Stimulated activated CD4-positive, alpha-beta T cell treated with anti-CD3 and anti-CD28 coated beads, TNF-alpha, amount 100 ng/mL, for 48 hours (primary cell): ENCODE results near the gene ARHGAP29.
"Not testable (repeated sequence)": the region's sequence is repeated elsewhere in the genome, so short reads cannot be mapped to it uniquely, and the experiment has no call there.

Experiments
- DNase-seq, 3 donors: peaks; one replicate each; pipeline ENCODE4 v3.0.0-alpha.2; 2020; ENCODE audit warnings: low read depth in 3 of 3

ARHGAP29 gene

DNA sequence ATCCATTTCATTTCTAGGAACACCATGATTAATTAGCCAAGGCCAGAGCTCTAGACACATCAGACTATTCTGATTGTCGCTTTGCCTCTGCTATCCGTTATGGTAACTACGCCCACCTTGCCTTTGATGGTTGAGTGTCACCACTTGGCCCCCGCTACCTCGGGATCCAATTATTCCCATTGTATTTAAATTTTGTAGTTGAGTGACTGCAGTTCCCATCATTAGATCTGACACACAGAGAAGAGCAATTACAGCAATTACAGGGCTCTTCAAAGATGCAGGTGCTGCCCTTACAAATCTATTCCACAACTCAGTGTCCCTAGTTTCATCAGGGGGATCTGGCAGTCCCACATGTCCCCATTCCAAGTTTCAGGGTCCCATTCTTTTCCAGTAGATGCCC is 71.5 kb downstream of the ARHGAP29 start:
- no peak for DNase-seq

DNA sequence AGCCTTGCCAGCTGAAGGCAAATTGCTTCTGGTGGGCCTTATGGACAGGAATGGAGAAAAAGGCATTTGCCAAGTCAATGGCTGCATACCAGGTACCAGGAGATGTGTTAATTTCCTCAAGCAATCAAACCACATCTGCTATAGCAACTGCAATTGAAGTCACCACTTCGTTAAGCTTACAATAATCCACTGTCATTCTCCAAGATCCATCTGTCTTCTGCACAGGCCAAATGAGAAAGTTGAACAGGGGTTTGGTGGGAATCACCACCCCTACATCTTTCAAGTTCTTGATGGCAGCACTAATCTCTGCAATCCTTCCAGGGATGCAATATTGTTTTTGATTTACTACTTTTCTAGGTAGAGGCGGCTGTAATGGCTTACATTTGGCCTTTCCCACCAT is 72.5 kb downstream of the ARHGAP29 start:
- not testable (repeated sequence) for DNase-seq

DNA sequence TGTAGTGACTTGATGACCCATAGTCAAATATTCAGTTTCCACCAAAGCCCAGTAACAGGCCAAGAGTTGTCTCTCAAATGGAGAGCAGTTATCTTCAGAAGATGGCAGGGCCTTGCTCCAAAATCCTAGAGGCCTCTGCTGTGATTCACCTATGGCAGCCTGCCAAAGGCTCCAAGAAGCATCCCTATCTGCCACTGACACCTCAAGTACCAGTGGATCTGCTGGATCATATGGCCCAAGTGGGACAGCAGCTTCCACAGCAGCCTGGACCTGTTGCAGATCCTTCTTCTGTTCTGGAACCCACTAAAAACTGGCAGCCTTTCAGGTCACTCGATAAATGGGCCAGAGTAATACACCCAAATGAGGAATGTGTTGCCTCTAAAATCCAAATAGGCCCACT is 73.3 kb downstream of the ARHGAP29 start:
- not testable (repeated sequence) for DNase-seq

DNA sequence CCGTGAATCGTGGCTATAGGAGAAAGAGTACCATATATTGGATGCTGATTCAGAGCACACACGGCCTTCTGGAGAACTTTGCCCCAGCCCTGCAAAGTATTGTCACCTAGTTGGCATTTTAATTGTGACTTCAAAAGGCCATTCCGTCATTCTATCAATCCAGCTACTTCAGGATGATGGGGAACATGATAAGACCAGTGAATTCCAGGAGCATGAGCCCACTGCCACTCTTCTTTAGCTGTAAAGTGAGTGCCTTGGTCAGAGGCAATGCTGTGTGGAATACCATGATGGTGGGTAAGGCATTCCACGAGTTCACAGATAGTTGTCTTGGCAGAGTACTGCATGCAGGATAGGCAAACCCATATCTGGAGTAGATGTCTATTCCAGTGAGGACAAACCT is 74.1 kb downstream of the ARHGAP29 start:
- DNase-seq, result not testable (repeated sequence)

DNA sequence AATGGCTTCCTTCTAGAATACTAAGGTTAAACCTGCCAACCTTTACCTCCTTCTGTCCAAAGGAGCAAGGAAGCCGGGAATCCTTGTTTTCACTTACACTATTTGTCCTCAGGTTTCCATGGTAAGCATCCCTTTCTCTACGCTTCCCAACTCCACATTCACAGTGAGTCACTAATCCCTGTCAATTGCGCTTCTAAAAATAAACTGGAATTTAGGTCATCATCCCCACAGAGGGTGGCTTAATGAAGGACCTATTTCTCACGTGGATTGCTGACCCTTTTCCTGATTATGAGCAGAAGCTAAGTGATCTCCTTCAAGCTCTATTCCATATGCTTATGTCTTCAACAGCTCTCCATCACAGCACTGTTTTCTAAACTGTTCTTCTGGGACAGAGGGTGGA is 76.6 kb downstream of the ARHGAP29 start:
- DNase-seq, result no peak

DNA sequence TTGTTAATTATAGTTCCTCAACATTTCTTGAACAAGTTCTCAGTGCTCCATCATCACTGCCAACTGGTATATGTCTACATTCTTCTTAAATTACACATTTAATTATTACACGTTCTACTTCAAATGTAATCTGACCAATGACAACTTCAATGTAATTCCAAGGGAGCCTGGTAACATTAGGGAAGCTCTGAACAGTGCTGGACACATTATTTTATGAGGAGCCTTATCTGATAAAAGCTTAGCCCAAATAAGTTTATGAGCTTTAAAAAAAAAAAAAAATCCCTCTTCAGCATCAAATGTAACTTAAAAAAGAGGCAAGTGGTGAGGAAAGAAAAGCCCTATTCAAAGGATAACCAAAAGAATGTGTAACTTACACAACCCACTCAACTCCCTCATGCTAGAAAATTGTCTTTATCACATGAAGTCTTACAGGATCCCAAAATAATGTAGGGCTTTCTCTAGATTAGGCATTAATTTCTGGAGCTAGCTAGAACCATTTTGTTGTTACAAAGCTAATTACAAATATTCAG is 81.2 kb downstream of the ARHGAP29 start:
- no peak for DNase-seq

DNA sequence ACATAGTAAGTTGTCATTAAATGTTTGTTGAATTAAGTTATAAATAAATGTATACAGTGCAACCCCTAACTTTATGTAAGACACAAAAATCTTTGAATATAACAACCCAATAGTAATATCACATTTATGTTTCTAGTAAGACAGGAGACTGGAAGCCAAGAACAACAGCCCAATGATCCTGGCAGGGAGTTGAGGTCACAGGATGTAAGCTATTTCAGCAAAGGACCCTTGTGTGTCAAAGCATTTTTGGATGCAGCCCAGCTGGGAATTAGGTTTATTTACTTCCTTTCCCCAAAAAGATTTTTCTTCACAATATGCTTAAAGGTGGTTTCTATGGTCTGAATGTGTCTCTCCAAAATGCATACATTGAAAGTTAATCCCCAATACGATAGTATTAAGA is 82.4 kb downstream of the ARHGAP29 start:
- DNase-seq, result no peak

DNA sequence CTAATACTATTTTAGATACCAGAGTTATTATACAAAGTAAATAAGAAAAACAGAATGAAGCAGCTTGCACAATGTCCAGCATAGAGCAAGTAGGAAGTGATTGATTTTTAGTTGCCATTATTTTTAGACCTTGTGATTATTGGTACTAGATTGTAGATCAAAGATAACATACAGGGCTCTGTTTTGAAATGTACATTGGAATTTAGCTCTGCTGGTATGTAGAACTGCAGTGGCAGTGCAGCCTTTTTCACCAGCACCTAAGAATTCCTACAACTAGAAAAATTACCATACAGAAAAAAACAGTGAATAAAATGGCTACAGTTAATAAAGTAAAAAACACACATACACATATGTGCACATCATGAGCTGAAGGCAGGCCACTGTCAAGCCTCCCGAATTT is 84.3 kb downstream of the ARHGAP29 start:
- no peak for DNase-seq

DNA sequence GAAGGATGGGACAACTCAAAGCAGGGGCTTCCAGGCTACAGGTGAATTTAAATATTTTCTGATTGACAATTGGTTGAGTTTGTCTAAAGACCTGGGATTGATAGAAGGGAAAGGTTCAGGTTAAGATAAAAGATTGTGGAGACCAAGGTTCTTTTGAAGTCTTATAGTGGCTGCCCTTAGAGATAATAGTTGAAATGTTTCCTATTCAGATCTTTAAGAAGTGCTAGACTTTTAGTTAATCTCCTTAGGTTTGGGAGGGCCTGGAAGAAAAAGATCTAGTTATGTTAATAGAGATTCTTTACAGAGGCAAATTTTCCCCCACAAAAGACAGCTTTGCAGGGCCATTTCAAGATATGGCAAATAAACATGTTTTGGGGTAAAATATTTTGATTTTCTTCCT is 88.2 kb downstream of the ARHGAP29 start:
- DNase-seq, result not testable (repeated sequence)

DNA sequence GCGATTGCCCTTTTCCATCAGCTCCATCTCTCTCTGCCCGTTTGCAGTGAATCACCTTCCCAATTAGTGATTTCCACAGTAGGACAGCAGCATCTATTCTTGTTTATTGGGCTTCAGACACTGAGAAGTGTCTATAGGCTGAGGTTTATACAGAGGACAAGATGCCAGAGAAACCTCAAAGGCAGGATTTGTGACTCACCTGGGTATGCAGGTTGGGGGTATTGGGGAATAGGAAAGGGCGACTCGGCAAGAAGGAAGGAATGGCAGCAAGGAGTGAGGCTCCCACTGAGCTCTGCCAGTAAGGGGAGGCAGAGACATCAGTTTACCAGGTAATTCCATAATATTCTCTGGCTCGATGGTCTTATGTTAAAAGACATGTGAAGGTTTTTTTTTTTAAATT is 91.1 kb downstream of the ARHGAP29 start:
- no peak for DNase-seq

DNA sequence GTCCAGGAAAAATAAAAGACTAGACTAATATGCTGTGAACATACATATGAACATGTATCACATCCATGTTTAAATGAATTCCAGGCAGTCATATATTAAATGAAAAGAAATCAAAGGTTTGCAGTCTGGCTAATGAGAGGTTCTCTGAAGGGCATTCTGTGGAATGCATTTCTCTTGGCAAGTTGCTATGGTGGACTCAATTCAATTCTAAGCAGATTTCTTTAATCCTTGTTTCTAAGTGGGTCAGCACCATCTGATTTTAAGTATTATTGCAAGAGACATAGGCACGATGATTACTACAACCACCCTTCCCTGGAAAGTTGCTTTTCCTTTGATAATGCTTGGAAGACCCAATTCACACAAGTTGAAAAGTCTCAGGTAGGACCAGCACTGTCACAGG is 92.5 kb downstream of the ARHGAP29 start:
- no peak for DNase-seq

DNA sequence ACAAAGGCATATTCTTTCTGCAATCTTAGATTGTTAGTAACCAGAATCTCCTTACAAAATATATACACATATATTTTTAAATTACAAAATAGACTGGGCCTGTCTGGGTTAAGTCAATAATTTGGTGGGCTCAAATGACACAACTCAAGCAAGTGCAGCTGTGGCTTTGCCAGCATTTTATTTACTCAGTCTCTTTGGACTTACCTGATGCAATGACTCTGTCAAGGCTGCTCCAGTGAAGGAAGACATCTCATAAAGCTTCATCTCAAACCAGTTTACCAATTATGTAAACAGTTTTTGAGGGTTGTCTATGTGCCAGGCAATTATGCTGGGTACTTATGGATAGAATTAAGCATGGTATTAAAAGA is 93.6 kb downstream of the ARHGAP29 start:
- DNase-seq, result no peak

DNA sequence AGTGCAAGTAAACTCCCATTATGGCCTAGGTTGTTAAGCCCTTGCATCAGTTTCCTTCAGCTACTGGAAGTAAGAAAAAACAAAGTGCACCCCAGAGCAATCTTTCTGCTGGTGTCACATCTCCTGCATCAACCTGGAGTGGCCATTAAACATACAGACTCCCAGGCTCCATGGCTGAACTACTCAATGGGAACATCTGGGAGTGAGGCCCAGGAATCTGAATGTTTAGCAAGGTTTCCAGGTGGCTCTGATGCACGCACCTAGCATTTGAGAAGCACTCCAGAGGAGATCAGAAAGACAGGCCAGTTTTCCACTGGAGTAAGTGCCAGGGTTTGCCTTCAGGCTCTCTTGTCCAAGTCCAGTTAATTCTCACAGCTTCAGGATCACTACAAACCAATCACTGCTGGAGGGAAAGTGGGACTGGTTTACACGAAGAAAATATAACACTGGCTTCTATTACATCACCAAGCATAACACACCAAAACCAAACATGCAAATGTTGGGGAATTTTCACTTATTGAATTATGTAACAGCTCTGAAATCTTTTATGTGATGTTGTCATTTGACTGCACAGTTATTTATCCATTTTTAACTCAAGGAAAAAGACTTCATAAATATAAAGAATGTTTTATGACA is 94.1 kb downstream of the ARHGAP29 start:
- DNase-seq, result no peak

DNA sequence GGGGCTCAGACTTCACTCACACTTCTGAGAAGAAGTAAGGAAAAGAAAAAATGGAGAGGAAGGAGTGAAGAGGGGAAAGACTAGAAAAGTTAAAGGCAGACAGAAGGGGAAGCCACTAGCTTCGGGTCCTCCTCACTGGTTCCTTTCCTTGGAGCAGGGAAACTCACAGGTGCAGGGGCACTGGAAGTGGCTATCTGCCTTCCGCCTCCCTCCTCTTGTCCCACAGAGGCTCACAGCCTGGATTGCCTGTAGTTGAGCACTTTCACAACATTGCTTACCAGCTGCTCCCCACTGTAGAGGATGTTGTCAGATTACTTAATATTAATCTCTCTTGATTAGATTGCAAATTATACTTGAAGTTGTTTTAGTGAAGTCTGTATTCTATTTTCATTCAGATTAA is 94.8 kb downstream of the ARHGAP29 start:
- no peak for DNase-seq

DNA sequence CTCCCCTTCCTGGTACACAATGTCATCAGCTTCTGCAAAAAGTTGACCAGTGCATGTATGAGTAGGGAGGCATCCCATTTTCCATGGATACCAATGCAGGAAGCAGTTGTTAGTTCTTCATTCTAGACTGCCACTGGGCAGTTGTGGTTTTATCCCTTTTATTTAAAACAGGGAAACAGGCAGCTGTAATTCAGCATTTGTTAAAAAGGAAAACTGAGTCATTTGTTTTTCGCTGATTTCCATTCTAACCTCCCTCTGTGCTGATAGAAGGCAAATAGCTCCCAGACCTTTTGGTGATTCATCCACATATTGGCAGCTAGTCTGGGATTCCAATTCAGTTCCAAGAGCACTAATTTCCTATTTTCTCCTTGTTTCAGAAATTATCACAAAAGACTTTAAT is 95.4 kb downstream of the ARHGAP29 start:
- DNase-seq, result no peak

DNA sequence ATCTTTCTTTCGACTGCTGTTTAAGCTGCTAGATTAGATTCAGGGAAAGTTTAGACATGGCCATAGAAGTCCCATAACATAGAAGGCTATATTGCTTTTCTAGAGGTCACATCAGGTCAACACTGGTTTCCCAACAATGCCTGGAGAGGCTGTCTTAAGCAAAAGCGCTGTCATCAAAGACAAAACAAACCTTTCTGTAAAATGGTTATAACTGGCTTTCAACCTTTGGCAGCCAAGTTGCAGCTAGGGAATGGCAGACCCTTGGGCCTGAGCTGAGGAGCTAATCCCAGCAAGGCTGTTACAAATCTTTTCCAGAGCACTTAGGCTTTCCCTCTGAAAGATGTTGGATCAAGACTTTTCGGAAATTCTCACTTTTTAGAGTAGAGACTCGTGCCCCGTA is 105.3 kb downstream of the ARHGAP29 start:
- no peak for DNase-seq

DNA sequence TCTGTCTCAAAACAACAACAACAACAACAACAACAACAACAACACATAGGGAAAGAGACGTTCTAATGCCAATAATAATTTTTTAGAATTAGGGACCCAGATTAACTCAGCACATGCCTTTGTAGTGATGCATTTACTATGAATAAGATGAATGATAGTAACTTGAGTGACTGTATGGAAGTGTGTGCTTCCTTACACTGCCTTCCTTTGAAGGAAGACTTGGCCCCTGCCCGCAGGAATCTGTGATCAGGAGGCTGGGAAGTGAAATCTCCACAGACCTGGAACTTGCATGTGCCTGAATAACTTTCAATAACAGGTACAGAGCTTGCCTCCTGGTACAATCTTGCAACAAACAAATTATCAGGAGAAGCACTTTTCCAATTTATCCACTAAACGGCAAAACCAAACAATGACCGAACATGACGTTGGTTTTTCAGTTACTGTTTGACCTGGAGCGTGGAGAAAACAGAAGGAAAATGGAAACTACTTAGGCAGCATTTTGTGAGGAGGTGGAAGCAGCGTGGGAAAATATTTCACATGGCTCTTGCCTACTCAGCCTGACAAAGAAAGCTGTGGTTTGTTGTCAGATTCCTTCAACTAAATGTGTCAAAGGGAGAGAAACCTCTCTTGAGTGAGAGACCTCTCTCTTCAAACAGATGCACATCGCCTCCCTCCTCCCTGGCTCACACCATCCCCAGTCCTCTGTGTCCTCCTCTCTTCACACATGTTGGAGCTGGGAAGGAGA is 106.4 kb downstream of the ARHGAP29 start:
- DNase-seq, result no peak

DNA sequence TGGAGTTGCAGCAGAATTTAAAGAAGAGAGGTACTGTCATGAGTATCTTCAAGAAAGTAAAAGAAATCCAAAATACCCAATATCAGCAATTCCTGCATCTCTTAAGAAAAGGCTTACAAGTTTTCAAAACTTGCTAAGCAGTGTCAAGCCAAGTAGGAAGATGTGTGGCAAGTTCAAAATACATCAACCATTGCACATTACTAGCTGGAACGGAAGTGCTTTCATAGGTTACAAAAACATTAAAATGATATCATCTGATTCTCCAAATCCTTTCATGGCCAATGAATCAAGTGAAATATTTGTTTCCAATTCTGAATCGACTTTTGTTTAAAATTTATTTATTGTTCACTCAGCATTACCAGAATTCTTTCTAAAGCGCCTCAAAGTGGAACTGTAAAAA is 110.7 kb downstream of the ARHGAP29 start:
- no peak for DNase-seq

DNA sequence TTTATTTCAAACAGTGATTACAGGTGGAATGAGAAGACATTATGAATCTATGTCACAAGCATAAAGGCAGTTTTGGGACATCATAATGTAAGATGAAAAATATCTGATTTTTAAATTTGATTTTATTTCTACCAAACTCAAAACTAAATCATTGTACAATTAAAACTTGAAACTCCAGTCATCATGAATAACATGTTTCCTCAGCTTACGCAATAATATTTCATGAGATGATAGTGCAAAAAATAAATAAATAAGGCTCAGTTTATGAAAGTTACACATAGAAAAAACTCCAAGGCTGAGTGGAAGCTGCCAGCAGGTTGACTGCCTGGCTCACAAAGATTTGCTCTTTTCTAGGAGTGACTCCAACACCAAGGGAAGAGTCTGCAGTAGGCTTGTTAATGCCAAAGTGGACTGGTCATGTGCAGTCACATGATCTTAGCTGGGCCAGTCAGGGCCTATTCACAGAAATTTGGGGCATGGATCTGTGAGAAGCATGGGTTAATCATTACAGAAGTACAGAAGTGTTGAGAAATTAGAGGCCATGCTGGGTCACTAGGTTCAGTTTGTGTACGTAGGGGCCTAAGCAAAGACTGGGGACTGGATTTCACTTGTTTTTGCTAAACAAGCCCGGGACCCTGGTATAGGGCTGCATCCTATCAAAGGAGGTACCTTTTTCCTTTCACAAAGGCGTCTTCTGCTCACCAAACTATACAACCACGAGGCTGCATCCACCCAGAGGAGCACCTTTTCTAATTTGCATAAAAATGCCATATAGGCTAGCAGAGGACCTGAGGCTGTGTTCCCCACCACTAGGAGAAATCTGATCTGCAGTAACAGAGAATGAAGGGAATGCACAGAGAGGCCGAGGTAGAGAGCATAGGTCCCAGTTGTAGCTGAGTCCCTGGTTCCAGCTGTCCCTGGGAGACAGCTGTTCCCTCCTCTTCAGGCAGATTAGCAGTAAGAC is 111.6 kb downstream of the ARHGAP29 start:
- DNase-seq, result no peak

DNA sequence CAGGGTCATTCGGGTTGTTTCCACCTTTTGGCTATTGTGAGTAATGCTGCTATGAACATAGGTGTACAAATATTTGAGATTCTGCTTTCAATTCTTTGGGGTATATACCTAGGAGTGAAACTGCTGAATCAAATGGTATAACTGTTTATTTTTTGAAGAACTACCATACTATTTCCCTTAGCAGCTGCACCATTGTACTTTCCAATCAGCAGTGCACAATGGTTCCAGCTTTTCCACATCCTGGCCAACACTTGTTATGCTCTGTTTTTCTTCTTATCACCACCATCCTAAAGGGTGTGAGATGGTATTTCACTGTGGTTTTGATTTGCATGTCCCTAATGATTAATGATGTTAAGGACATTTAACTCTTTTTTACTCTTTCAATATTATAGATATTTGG is 112.8 kb downstream of the ARHGAP29 start:
- DNase-seq, result no peak

DNA sequence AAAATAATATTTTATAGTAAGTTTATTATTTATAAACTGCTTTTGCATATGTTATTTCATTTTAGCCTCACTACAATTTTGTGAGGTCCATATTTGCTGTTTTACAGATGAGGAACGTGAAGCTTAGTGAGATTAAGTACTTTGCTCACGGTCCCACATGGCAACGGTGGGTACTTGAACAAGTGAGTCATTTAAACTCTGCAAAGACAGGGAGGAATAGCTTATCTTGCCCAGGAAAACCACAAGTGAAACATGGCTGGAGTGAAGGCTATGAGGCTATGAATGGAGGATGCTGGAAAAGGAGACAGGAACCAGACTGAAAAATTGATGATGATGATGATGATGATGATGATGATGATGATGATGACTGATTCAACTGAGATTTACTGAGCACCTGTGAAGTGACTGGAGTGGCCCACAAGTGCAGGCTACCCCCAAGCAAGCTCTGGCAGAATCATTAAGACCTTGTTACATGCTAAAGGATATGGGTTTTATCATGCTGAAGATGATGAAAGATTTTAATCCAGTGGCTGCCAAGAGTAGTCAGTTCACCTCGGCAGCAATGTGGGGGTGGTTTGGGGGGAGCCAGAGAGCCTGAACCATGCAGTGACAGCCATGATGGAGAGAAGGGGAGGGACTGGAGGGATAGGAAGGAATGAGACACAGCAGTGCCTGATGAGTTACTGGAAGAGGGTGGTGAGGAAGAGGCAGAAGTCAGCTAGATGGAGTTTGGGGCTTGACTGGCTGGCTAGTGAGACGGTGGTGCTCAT is 115.0 kb downstream of the ARHGAP29 start:
- DNase-seq, result no peak
